ENCODE data around the gene CAPN1.

DNA sequence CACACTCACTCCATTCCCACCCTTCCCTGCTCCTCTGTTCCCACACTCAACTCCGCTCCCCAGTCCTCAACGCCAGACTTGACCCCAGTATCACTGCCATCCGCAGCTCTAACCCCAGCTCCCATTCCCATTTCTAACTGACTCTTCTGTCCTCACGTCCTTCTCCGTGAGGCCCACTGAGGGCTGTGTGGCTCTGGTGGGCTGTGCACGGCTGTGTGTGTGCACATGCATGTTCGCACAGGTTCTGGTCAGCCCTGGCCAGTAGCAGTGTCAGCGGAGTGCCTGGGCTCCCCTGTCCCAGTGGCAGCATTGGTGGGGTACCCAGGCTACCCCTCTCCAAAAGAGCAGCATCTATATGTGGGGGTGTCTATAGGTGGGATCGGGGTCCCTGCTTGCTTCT, 5.0 kb downstream of the CAPN1 start:
- TF ChIP-seq, protein P1, sequence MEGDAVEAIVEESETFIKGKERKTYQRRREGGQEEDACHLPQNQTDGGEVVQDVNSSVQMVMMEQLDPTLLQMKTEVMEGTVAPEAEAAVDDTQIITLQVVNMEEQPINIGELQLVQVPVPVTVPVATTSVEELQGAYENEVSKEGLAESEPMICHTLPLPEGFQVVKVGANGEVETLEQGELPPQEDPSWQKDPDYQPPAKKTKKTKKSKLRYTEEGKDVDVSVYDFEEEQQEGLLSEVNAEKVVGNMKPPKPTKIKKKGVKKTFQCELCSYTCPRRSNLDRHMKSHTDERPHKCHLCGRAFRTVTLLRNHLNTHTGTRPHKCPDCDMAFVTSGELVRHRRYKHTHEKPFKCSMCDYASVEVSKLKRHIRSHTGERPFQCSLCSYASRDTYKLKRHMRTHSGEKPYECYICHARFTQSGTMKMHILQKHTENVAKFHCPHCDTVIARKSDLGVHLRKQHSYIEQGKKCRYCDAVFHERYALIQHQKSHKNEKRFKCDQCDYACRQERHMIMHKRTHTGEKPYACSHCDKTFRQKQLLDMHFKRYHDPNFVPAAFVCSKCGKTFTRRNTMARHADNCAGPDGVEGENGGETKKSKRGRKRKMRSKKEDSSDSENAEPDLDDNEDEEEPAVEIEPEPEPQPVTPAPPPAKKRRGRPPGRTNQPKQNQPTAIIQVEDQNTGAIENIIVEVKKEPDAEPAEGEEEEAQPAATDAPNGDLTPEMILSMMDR (IDR thresholded peaks at IDR 0.05; ENCODE audit: poor library complexity), result no peak
- TF ChIP-seq EZH2 (IDR thresholded peaks at IDR 0.05; ENCODE audit: borderline replicate concordance), result no peak
